Kidney (tissue), 14 donors: ENCODE measurements around the gene MOB3B. TPM values are rescaled to one million over a fixed set of nuclear protein-coding genes. Genes with fewer than 3 reads are reported as not detected.

Experiments
- DNase-seq, 5 donors: peaks; one replicate each; pipeline ENCODE4 v3.0.0-alpha.2; 2013 to 2020
- FAIRE-seq: peaks from 2 replicates; lab custom pipeline; 2012; peaks lifted over from hg19 to GRCh38; lab: Jason Lieb, UNC
- H3K27ac ChIP-seq, 2 donors: one replicate each; pipeline ENCODE4 v1.7.0; 2013; ENCODE audit warnings: low read depth in 2 of 2, low read length in 2 of 2, inconsistent platforms in 1 of 2
- H3K27me3 ChIP-seq: one replicate; pipeline ENCODE4 v1.7.1; 2013; ENCODE audit warnings: low read length, inconsistent platforms; ENCODE audit not compliant: control insufficient read depth, insufficient read depth
- H3K36me3 ChIP-seq, 3 donors: one replicate each; pipeline versions ENCODE4 v1.7.0 to v1.7.1; 2013; ENCODE audit warnings: low read length in 3 of 3, control low read depth in 1 of 3, inconsistent platforms in 1 of 3; ENCODE audit not compliant: insufficient read depth in 3 of 3, control insufficient read depth in 2 of 3
- H3K4me1 ChIP-seq, 3 donors: one replicate each; pipeline versions ENCODE4 v1.7.0 to v1.7.1; 2013; ENCODE audit warnings: low read length in 3 of 3, inconsistent platforms in 1 of 3, low read depth in 1 of 3; ENCODE audit not compliant: control insufficient read depth in 2 of 3, insufficient read depth in 2 of 3
- H3K4me3 ChIP-seq, 3 donors: one replicate each; pipeline versions ENCODE4 v1.7.0 to v1.8.1; 2013; ENCODE audit warnings: low read length in 3 of 3, control low read depth in 1 of 3, inconsistent platforms in 1 of 3
- H3K9ac ChIP-seq, 3 donors: one replicate each; pipeline versions ENCODE4 v1.7.0 to v1.7.1; 2013; ENCODE audit warnings: low read length in 3 of 3, control low read depth in 1 of 3, inconsistent platforms in 1 of 3
- H3K9me3 ChIP-seq, 3 donors: one replicate each; pipeline versions ENCODE4 v1.7.0 to v1.7.1; 2013; ENCODE audit warnings: low read length in 3 of 3, control low read depth in 1 of 3, inconsistent platforms in 1 of 3; ENCODE audit not compliant: control insufficient read depth in 2 of 3, insufficient read depth in 1 of 3
- intact Hi-C: fragments of 100-400 bp; cut with DNase I; formaldehyde crosslinking; loops from one replicate; pipeline ENCODE4 v1.11.1; 2022
- polyA plus RNA-seq: library from polyadenylated mRNA; stranded (reverse); fragments of 350-450 nt; fragmentation: Illumina TruSeq; extraction: RNeasy Lipid Tissue Mini Kit (QIAGEN cat#74804); gene quantifications from one replicate; pipeline ENCODE4 v1.2.3, GENCODE V29; 2014; ENCODE audit warnings: low read depth, low replicate concordance; ENCODE audit not compliant: insufficient read depth
- total RNA-seq: library from RNA; stranded (reverse); fragmentation: NEBNext Ultra II Directional; extraction: Animal tissue kit (Norgen Biotek cat#: 25700); gene quantifications from one replicate; pipeline ENCODE4 v1.2.1, GENCODE V29; 2021
- TF ChIP-seq, protein P1 (sequence below): IDR thresholded peaks from 3 replicates; pipeline ENCODE4 v1.5.1; 2012; ENCODE audit warnings: mild to moderate bottlenecking, moderate library complexity, borderline replicate concordance; ENCODE audit not compliant: insufficient read depth; ENCODE audit errors: extremely low read depth
- donor health status: control.
- donor health status: control.
- donor health status: control.
- donor health status: control.
- donor health status: control.
- donor health status: DM: yes; HTN: yes; CAD: no.
- donor health status: Normal renal cell carcinoma (clear cell type).

Gene MOB3B
- total and polyA plus RNA-seq, 2 donors from 2014 or later: 5.9 to 22.5 TPM

GRCh38 chr9:27293996-27294395 lies 235.6 kb downstream of the MOB3B start:
- TF ChIP-seq, protein P1, sequence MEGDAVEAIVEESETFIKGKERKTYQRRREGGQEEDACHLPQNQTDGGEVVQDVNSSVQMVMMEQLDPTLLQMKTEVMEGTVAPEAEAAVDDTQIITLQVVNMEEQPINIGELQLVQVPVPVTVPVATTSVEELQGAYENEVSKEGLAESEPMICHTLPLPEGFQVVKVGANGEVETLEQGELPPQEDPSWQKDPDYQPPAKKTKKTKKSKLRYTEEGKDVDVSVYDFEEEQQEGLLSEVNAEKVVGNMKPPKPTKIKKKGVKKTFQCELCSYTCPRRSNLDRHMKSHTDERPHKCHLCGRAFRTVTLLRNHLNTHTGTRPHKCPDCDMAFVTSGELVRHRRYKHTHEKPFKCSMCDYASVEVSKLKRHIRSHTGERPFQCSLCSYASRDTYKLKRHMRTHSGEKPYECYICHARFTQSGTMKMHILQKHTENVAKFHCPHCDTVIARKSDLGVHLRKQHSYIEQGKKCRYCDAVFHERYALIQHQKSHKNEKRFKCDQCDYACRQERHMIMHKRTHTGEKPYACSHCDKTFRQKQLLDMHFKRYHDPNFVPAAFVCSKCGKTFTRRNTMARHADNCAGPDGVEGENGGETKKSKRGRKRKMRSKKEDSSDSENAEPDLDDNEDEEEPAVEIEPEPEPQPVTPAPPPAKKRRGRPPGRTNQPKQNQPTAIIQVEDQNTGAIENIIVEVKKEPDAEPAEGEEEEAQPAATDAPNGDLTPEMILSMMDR: no peak
- DNase-seq (no peak), FAIRE-seq (no peak)
- Histone ChIP-seq H3K36me3 (no peaks in the 10 kb centered on the region), H3K9ac (no peak overlapping the region), H3K27ac (no peak overlapping the region), H3K4me3 (no peak overlapping the region), H3K4me1 (no peaks in the 10 kb centered on the region), H3K9me3 (no peaks in the 10 kb centered on the region), H3K27me3 (no peaks in the 10 kb centered on the region)
- intact Hi-C loops: no loop called here

DNA sequence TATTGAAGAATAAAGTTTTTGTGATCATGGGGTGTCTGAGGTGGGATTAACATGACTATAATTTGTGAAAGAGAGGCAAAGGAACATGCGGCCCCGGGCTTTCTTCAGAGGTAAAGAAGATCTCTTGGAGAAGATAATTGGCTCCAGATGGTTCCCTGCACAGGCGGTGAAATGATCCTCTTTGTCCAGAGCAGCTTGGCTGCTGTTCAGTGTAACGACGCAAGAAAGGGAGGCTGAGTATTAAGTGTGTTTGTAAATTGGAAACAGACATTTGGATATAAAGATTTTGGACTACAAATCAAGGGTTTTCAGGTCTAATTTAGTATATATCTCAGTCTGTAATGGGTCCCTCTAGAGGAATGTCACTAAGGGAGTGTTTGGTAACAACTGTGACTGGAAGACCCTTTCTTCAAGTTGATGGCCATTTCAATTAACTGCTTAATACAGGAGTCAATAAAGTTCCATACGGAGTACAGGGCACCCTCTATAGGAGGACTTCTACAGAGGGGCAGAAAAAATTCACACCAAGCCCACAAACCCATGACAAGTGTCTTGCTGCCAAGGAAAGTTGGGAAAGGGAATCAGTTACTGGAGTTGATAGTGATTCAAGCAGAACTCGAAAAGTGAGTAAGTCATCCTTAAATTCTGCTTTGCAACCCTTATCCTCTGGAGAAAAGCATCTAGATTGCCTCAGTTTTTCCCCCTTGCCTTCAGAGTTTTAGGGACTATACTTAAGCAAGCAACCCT lies 236.8 kb downstream of the MOB3B start:
- DNase-seq (no peak), FAIRE-seq (no peak)
- Histone ChIP-seq H3K36me3 (no peaks in the 10 kb centered on the region), H3K4me1 (no peaks in the 10 kb centered on the region), H3K4me3 (no peak overlapping the region), H3K9me3 (no peaks in the 10 kb centered on the region), H3K27ac (no peak overlapping the region), H3K9ac (no peak overlapping the region), H3K27me3 (no peaks in the 10 kb centered on the region)
- TF ChIP-seq, protein P1: no peak
- intact Hi-C loops: no loop called here

GRCh38 chr9:27291292-27291691 lies 238.3 kb downstream of the MOB3B start:
- FAIRE-seq: no peak
- Histone ChIP-seq H3K9ac (no peak overlapping the region), H3K9me3 (no peaks in the 10 kb centered on the region)

More at GRCh38 chr9:27291292-27291691, 238.3 kb downstream of the MOB3B start:
- TF ChIP-seq, protein P1: no peak
- intact Hi-C loops: no loop called here
- no peak overlapping the region for H3K27ac ChIP-seq
- no peak for DNase-seq
- no peak overlapping the region for H3K4me3 ChIP-seq
- no peaks in the 10 kb centered on the region for H3K4me1 ChIP-seq
- H3K27me3 ChIP-seq: no peaks in the 10 kb centered on the region
- no peaks in the 10 kb centered on the region for H3K36me3 ChIP-seq
